H1 (cell line): ENCODE results near the gene ESRRB.

ENCODE experiments used
- CTCF ChIP-seq, 3 experiments: IDR thresholded peaks; 1 replicate in 2 of 3; 2 replicates in 1 of 3; pipeline versions ENCODE4 v1.5.1 to v1.6.1; 2011; ENCODE audit warnings: low read length in 3 of 3, mild to moderate bottlenecking in 3 of 3, inconsistent platforms in 2 of 3, low read depth in 1 of 3, moderate library complexity in 1 of 3; ENCODE audit not compliant: insufficient read depth in 1 of 3; ENCODE audit errors: control extremely low read depth in 1 of 3
- RNF2 ChIP-seq: fragments of 200-900, 300-1000 bp; sonication (generic); IDR thresholded peaks from 2 replicates; pipeline ENCODE4 v1.7.1; 2016; ENCODE audit warnings: borderline replicate concordance, low read depth, mild to moderate bottlenecking, antibody characterized with exemption, low read length; ENCODE audit not compliant: poor library complexity, severe bottlenecking; ENCODE audit errors: missing control alignments

GRCh38 chr14:76538648-76539008, 162.7 kb downstream of the ESRRB start:
- TF ChIP-seq CTCF (IDR thresholded peaks at IDR 0.05; ENCODE audit: control extremely low read depth in 1 of 3, insufficient read depth in 1 of 3, low read depth in 1 of 3, low read length in 3 of 3) (no peak), RNF2 (no peak)
